ENCODE results near the gene PCBP3. TPM values are rescaled to one million over a fixed set of nuclear protein-coding genes. Genes with fewer than 3 reads are reported as not detected.

Gene PCBP3
- total and polyA plus RNA-seq, 4 donors, result 14.3 to 30.0 (median 22.5) TPM

GRCh38 chr21:45926281-45926680 lies 282.8 kb downstream of the PCBP3 start:
- Histone ChIP-seq H3K9me3 (ENCODE audit: control insufficient read depth, insufficient read depth, low read length) (no peaks in the 10 kb centered on the region), H3K36me3 (ENCODE audit: control insufficient read depth, insufficient read depth, low read length) (peaks cover 19% of the 10 kb centered on the region), H3K27ac (ENCODE audit: low read depth, low read length) (no peak overlapping the region), H3K4me1 (ENCODE audit: control insufficient read depth, insufficient read depth, low read length) (peaks cover 10% of the 10 kb centered on the region), H3K27me3 (ENCODE audit: control insufficient read depth, insufficient read depth, low read length) (no peaks in the 10 kb centered on the region), H3K4me3 (ENCODE audit: low read depth, low read length) (no peak overlapping the region)
- 69% methylated on average over 5 of the region's 11 CpGs for WGBS (ENCODE audit: insufficient coverage)
- no peak for DNase-seq (ENCODE audit: low read depth in 4 of 6, low spot score in 6 of 6)

DNA sequence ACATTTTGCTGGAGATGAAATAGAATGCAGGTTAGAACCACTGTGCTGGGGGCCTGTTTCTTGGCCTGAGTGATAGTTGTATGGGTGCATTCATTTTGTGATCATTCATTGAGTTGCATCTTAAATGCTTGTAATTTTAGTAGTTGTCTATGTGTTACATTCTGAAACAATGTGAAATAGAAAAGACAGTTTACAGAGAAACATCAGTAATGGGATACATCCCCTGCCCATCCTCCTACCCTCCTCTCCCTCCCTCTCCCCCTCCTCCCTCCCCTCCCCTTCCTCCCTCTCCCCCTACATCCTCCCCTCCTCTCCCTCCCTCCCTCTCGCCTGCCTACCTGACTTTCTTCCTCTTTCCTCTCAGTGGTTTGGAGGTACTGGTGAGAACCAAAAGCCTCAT lies 283.5 kb downstream of the PCBP3 start:
- H3K27ac ChIP-seq (ENCODE audit: low read depth, low read length), result no peak overlapping the region
- DNase-seq (ENCODE audit: low read depth in 4 of 6, low spot score in 6 of 6), result no peak
- no peaks in the 10 kb centered on the region for H3K9me3 ChIP-seq (ENCODE audit: control insufficient read depth, insufficient read depth, low read length)
- H3K4me3 ChIP-seq (ENCODE audit: low read depth, low read length), result no peak overlapping the region
- H3K36me3 ChIP-seq (ENCODE audit: control insufficient read depth, insufficient read depth, low read length), result peaks cover 23% of the 10 kb centered on the region
- H3K27me3 ChIP-seq (ENCODE audit: control insufficient read depth, insufficient read depth, low read length), result no peaks in the 10 kb centered on the region
- no CpG with 5 or more reads among the region's 1 CpG for WGBS (ENCODE audit: insufficient coverage)
- peaks cover 10% of the 10 kb centered on the region for H3K4me1 ChIP-seq (ENCODE audit: control insufficient read depth, insufficient read depth, low read length)

- H3K4me1 ChIP-seq (ENCODE audit: control insufficient read depth, insufficient read depth, low read length), result peaks cover 4% of the 10 kb centered on the region
- no peak overlapping the region for H3K4me3 ChIP-seq (ENCODE audit: low read depth, low read length)
- no peaks in the 10 kb centered on the region for H3K27me3 ChIP-seq (ENCODE audit: control insufficient read depth, insufficient read depth, low read length)
- no peaks in the 10 kb centered on the region for H3K9me3 ChIP-seq (ENCODE audit: control insufficient read depth, insufficient read depth, low read length)
- no peak overlapping the region for H3K27ac ChIP-seq (ENCODE audit: low read depth, low read length)
- DNase-seq (ENCODE audit: low read depth in 4 of 6, low spot score in 6 of 6), result no peak
- 89% methylated on average over 32 of the region's 34 CpGs for WGBS (ENCODE audit: insufficient coverage)
- H3K36me3 ChIP-seq (ENCODE audit: control insufficient read depth, insufficient read depth, low read length), result peaks cover 23% of the 10 kb centered on the region
Measured at GRCh38 chr21:45927851-45928850, 284.6 kb downstream of the PCBP3 start.

GRCh38 chr21:45929449-45929848 lies 285.9 kb downstream of the PCBP3 start:
- no peak for DNase-seq (ENCODE audit: low read depth in 4 of 6, low spot score in 6 of 6)
- Histone ChIP-seq H3K4me1 (ENCODE audit: control insufficient read depth, insufficient read depth, low read length) (no peaks in the 10 kb centered on the region), H3K27me3 (ENCODE audit: control insufficient read depth, insufficient read depth, low read length) (no peaks in the 10 kb centered on the region), H3K27ac (ENCODE audit: low read depth, low read length) (no peak overlapping the region), H3K4me3 (ENCODE audit: low read depth, low read length) (no peak overlapping the region), H3K36me3 (ENCODE audit: control insufficient read depth, insufficient read depth, low read length) (peaks cover 26% of the 10 kb centered on the region), H3K9me3 (ENCODE audit: control insufficient read depth, insufficient read depth, low read length) (no peaks in the 10 kb centered on the region)
- WGBS (ENCODE audit: insufficient coverage), result 89% methylated on average over 11 of the region's 11 CpGs

GRCh38 chr21:45930231-45930760 lies 286.8 kb downstream of the PCBP3 start:
- peaks cover 4% of the 10 kb centered on the region for H3K9me3 ChIP-seq (ENCODE audit: control insufficient read depth, insufficient read depth, low read length)
- WGBS (ENCODE audit: insufficient coverage), result 95% methylated on average over 16 of the region's 16 CpGs
- no peak overlapping the region for H3K27ac ChIP-seq (ENCODE audit: low read depth, low read length)
- H3K27me3 ChIP-seq (ENCODE audit: control insufficient read depth, insufficient read depth, low read length), result no peaks in the 10 kb centered on the region
- DNase-seq (ENCODE audit: low read depth in 4 of 6, low spot score in 6 of 6), result no peak
- no peak overlapping the region for H3K4me3 ChIP-seq (ENCODE audit: low read depth, low read length)
- H3K36me3 ChIP-seq (ENCODE audit: control insufficient read depth, insufficient read depth, low read length), result peaks cover 29% of the 10 kb centered on the region
- H3K4me1 ChIP-seq (ENCODE audit: control insufficient read depth, insufficient read depth, low read length), result no peaks in the 10 kb centered on the region

DNA sequence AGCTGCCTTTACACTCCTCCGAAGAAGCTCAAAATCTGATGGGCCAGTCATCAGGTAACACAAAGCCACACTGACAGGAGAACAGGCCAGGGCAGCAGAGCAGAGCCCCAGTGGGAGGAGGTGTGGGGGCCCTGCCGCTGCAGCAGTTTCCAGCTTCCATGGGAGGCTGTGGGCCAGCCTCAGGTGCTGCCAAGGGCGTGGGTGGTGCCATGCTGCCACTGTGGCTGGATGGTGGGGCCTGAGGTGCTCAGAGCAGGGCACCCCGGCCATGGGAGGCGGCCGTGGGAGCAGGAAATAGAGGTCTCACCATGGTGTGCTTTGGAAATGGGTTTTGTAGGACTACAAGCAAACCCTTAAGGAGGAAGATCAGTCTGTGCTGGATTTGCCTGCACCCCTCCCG lies 287.3 kb downstream of the PCBP3 start:
- Histone ChIP-seq H3K36me3 (ENCODE audit: control insufficient read depth, insufficient read depth, low read length) (peaks cover 29% of the 10 kb centered on the region), H3K9me3 (ENCODE audit: control insufficient read depth, insufficient read depth, low read length) (peaks cover 8% of the 10 kb centered on the region), H3K27ac (ENCODE audit: low read depth, low read length) (no peak overlapping the region), H3K4me3 (ENCODE audit: low read depth, low read length) (no peak overlapping the region), H3K4me1 (ENCODE audit: control insufficient read depth, insufficient read depth, low read length) (no peaks in the 10 kb centered on the region), H3K27me3 (ENCODE audit: control insufficient read depth, insufficient read depth, low read length) (no peaks in the 10 kb centered on the region)
- DNase-seq (ENCODE audit: low read depth in 4 of 6, low spot score in 6 of 6), result no peak
- 89% methylated on average over 7 of the region's 7 CpGs for WGBS (ENCODE audit: insufficient coverage)

- Histone ChIP-seq H3K36me3 (ENCODE audit: control insufficient read depth, insufficient read depth, low read length) (peaks cover 29% of the 10 kb centered on the region), H3K9me3 (ENCODE audit: control insufficient read depth, insufficient read depth, low read length) (peaks cover 14% of the 10 kb centered on the region), H3K27ac (ENCODE audit: low read depth, low read length) (no peak overlapping the region), H3K4me3 (ENCODE audit: low read depth, low read length) (no peak overlapping the region), H3K4me1 (ENCODE audit: control insufficient read depth, insufficient read depth, low read length) (no peaks in the 10 kb centered on the region), H3K27me3 (ENCODE audit: control insufficient read depth, insufficient read depth, low read length) (no peaks in the 10 kb centered on the region)
- no peak for DNase-seq (ENCODE audit: low read depth in 4 of 6, low spot score in 6 of 6)
- 92% methylated on average over 21 of the region's 23 CpGs for WGBS (ENCODE audit: insufficient coverage)
Measured at GRCh38 chr21:45931397-45931969, 288.0 kb downstream of the PCBP3 start.

DNA sequence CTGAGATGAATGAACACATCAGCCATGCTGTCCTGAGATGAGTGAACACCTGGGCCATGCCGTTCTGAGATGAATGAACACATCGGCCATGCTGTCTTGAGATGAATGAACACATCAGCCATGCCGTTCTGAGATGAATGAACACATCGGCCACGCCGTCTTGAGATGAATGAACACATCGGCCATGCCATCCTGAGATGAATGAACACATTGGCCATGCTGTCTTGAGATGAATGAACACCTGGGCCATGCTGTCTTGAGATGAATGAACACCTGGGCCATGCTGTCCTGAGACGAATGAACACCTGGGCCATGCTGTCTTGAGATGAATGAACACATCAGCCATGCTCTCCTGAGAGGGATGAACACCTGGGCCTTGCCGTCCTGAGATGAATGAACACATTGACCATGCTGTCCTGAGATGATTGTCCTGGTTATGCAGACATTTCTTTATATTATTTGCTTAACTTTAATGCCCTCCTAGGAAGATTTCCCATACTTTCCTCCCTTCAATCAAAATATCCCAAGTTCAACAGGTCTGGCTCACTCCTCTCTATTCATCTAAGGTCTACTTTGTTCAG lies 289.5 kb downstream of the PCBP3 start:
- no peak overlapping the region for H3K27ac ChIP-seq (ENCODE audit: low read depth, low read length)
- no peaks in the 10 kb centered on the region for H3K27me3 ChIP-seq (ENCODE audit: control insufficient read depth, insufficient read depth, low read length)
- peaks cover 14% of the 10 kb centered on the region for H3K9me3 ChIP-seq (ENCODE audit: control insufficient read depth, insufficient read depth, low read length)
- H3K4me1 ChIP-seq (ENCODE audit: control insufficient read depth, insufficient read depth, low read length), result no peaks in the 10 kb centered on the region
- no peak for DNase-seq (ENCODE audit: low read depth in 4 of 6, low spot score in 6 of 6)
- WGBS (ENCODE audit: insufficient coverage), result 66% methylated on average over 8 of the region's 9 CpGs
- H3K36me3 ChIP-seq (ENCODE audit: control insufficient read depth, insufficient read depth, low read length), result peaks cover 32% of the 10 kb centered on the region
- H3K4me3 ChIP-seq (ENCODE audit: low read depth, low read length), result no peak overlapping the region

DNA sequence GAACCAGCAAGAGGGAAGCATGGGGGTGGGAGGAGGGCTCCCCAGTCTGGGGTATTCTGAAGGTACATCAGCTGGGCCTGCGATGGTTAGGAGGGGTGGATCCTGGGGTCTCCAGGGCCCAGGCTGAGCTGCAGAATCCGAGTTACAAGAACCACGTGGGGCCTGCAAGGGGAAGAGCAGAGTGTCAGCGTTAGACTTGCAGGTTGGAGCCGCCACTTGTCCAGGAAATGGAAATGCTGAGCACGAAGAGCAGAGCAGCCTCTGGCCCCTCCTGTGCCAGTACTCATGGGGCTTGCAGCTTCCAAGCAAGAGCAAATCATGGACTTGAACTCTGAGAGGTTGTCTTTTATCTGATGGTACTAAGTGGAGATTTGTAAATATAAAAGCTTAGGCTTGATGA lies 290.6 kb downstream of the PCBP3 start:
- Histone ChIP-seq H3K27ac (ENCODE audit: low read depth, low read length) (no peak overlapping the region), H3K4me3 (ENCODE audit: low read depth, low read length) (no peak overlapping the region), H3K36me3 (ENCODE audit: control insufficient read depth, insufficient read depth, low read length) (peaks cover 31% of the 10 kb centered on the region), H3K27me3 (ENCODE audit: control insufficient read depth, insufficient read depth, low read length) (no peaks in the 10 kb centered on the region), H3K4me1 (ENCODE audit: control insufficient read depth, insufficient read depth, low read length) (no peaks in the 10 kb centered on the region), H3K9me3 (ENCODE audit: control insufficient read depth, insufficient read depth, low read length) (peaks cover 14% of the 10 kb centered on the region)
- DNase-seq (ENCODE audit: low read depth in 4 of 6, low spot score in 6 of 6), result no peak
- 77% methylated on average over 6 of the region's 6 CpGs for WGBS (ENCODE audit: insufficient coverage)

All from spinal cord (tissue), 10 donors.